B cell (primary cell): Measurements from ENCODE around the gene VEGFA. TPM values are rescaled to one million over a fixed set of nuclear protein-coding genes. Genes with fewer than 3 reads are reported as not detected.

Experiments used
- ATAC-seq: fragments of 200-7000 bp; cut with Tn5 transposase; one replicate; pipeline ENCODE4 v1.10.0; 2021; ENCODE audit warnings: low read depth, mild to moderate bottlenecking, moderate number of reproducible peaks, moderate library complexity
- CTCF ChIA-PET: fragments of 350-600 bp; sonication (Branson Sonifier 250); formaldehyde crosslinking; loops from one replicate; lab custom pipeline; 2021; ENCODE audit warnings: antibody characterized with exemption, inconsistent platforms; lab: Charles Lee
- POLR2A ChIA-PET: fragments of 350-600 bp; sonication (Branson Sonifier 250); formaldehyde crosslinking; loops from one replicate; lab custom pipeline; 2021; ENCODE audit warnings: antibody characterized with exemption; lab: Charles Lee
- DNase-seq: peaks from one replicate; pipeline ENCODE4 v3.0.0; 2013
- H2AFZ ChIP-seq: 2 replicates; pipeline ENCODE4 v1.6.1; 2012; ENCODE audit warnings: mild to moderate bottlenecking, low read depth, low read length; ENCODE audit not compliant: insufficient read depth, poor library complexity, severe bottlenecking
- H3K27ac ChIP-seq, 2 donors: 1 replicate in 1 of 2; 2 replicates in 1 of 2; pipeline ENCODE4 v1.5.1; 2012 to 2013; ENCODE audit warnings: low read length in 2 of 2, mild to moderate bottlenecking in 2 of 2, moderate library complexity in 1 of 2
- H3K27me3 ChIP-seq, 4 experiments: fragments of 200-600 bp in 1 of 4; sonication (generic) in 1 of 4; replicated peaks in 1 of 4; 1 replicate in 2 of 4; 2 replicates in 2 of 4; pipeline versions ENCODE4 v1.6.1 to v1.7.0; 2013 to 2016; ENCODE audit warnings: low read length in 3 of 4, mild to moderate bottlenecking in 2 of 4, mixed read lengths in 1 of 4, moderate library complexity in 1 of 4; ENCODE audit not compliant: insufficient read depth in 4 of 4, control insufficient read depth in 3 of 4; ENCODE audit errors: control extremely low read depth in 1 of 4
- H3K36me3 ChIP-seq, 2 experiments: replicated peaks in 1 of 2; 1 replicate in 1 of 2; 2 replicates in 1 of 2; pipeline versions ENCODE4 v1.6.1 to v1.7.1; 2013; ENCODE audit warnings: low read length in 1 of 2; ENCODE audit not compliant: insufficient read depth in 2 of 2, control insufficient read depth in 1 of 2; ENCODE audit errors: control extremely low read depth in 1 of 2, extremely low read depth in 1 of 2
- H3K4me1 ChIP-seq, 2 donors: fragments of 200-600 bp in 1 of 2; sonication (generic) in 1 of 2; 1 replicate in 1 of 2; 2 replicates in 1 of 2; pipeline versions ENCODE4 v1.5.1 to v1.6.1; 2013 to 2017; ENCODE audit warnings: low read length in 2 of 2; ENCODE audit not compliant: control insufficient read depth in 2 of 2, insufficient read depth in 2 of 2
- H3K4me2 ChIP-seq: replicated peaks from 2 replicates; pipeline ENCODE3; 2012; ENCODE audit warnings: mild to moderate bottlenecking, low read depth, low read length; ENCODE audit not compliant: poor library complexity, severe bottlenecking
- H3K4me3 ChIP-seq, 5 experiments: fragments of 200-600 bp in 1 of 5; sonication (generic) in 1 of 5; 1 replicate in 3 of 5; 2 replicates in 2 of 5; pipeline versions ENCODE4 v1.5.1 to v1.7.0; 2011 to 2016; ENCODE audit warnings: low read length in 4 of 5, mild to moderate bottlenecking in 4 of 5, low read depth in 2 of 5, control low read depth in 1 of 5, moderate library complexity in 1 of 5; ENCODE audit not compliant: insufficient read depth in 1 of 5; ENCODE audit errors: control extremely low read depth in 1 of 5, extremely low read depth in 1 of 5
- H3K79me2 ChIP-seq: fragments of 200-600 bp; sonication (generic); one replicate; pipeline ENCODE4 v1.6.0; 2016; ENCODE audit warnings: low read length; ENCODE audit not compliant: control insufficient read depth, insufficient read depth
- H3K9ac ChIP-seq: fragments of 200-600 bp; sonication (generic); 2 replicates; pipeline ENCODE4 v1.6.1; 2017; ENCODE audit warnings: mild to moderate bottlenecking, low read length, moderate library complexity
- H3K9me3 ChIP-seq, 3 donors: one replicate each; pipeline versions ENCODE4 v1.6.1 to v1.7.1; 2013; ENCODE audit warnings: low read length in 2 of 3; ENCODE audit not compliant: control insufficient read depth in 2 of 3, insufficient read depth in 1 of 3; ENCODE audit errors: control extremely low read depth in 1 of 3
- H4K20me1 ChIP-seq: 2 replicates; pipeline ENCODE4 v1.6.0; 2012; ENCODE audit warnings: mild to moderate bottlenecking, low read length; ENCODE audit not compliant: insufficient read depth, control insufficient read depth, poor library complexity, severe bottlenecking
- H3K27ac Mint-ChIP-seq: one replicate; pipeline ENCODE4 v1.8.0; 2021; ENCODE audit warnings: mixed read lengths
- H3K27me3 Mint-ChIP-seq: one replicate; pipeline ENCODE4 v1.8.0; 2021; ENCODE audit warnings: mixed read lengths
- H3K4me1 Mint-ChIP-seq: one replicate; pipeline ENCODE4 v1.8.0; 2021; ENCODE audit warnings: mixed read lengths
- H3K4me3 Mint-ChIP-seq: one replicate; pipeline ENCODE4 v1.8.0; 2021; ENCODE audit warnings: mixed read lengths
- H3K9me3 Mint-ChIP-seq: one replicate; pipeline ENCODE4 v1.8.0; 2022; ENCODE audit warnings: mixed read lengths; ENCODE audit not compliant: insufficient read depth
- CTCF ChIP-seq: fragments of 200-600 bp; IDR thresholded peaks from one replicate; pipeline ENCODE4 v1.8.0; 2022; ENCODE audit warnings: antibody characterized with exemption, mild to moderate bottlenecking
- EZH2 ChIP-seq: IDR thresholded peaks from 2 replicates; pipeline ENCODE4 v1.6.1; 2012; ENCODE audit warnings: borderline replicate concordance, low read depth, mild to moderate bottlenecking, moderate library complexity, low read length; ENCODE audit not compliant: insufficient read depth, poor library complexity, severe bottlenecking
- WGBS: methylation state at CpG from one replicate; pipeline ENCODE4 v1.1.5; 2013; ENCODE audit warnings: missing lambda C conversion rate; ENCODE audit not compliant: insufficient coverage; 5-methylcytosine and 5-hydroxymethylcytosine counted together
- intact Hi-C: fragments of 100-400 bp; cut with micrococcal nuclease; formaldehyde crosslinking; loops from one replicate; pipeline ENCODE4 v1.10.0; 2022
- polyA plus RNA-seq: library from polyadenylated mRNA; depleted of rRNA; stranded (reverse); fragments of >200 nt; gene quantifications from 2 replicates; pipeline ENCODE4 v1.2.3, GENCODE V29; 2012
- total RNA-seq, 2 donors: library from RNA; stranded (reverse); fragments of 120-200 nt in 1 of 2; gene quantifications; 1 replicate in 1 of 2; 2 replicates in 1 of 2; pipeline versions ENCODE4 v1.2.3 to v1.2.4, GENCODE V29; 2013 to 2022

Gene VEGFA
- total and polyA plus RNA-seq, 2 donors (not counting 1 experiment from before 2014, with no cell fraction given), result 3.9 to 6.4 TPM

- POLR2A ChIA-PET, result no interaction called here
- Histone ChIP-seq H3K9me3 (no peaks in the 10 kb centered on the region), H3K9ac (no peak overlapping the region), H3K36me3 (no peaks in the 10 kb centered on the region), H4K20me1 (no peaks in the 10 kb centered on the region), H3K4me1 (no peaks in the 10 kb centered on the region), H3K4me3 (no peak overlapping the region), H3K4me2 (no peak overlapping the region), H3K27me3 (peaks cover 0 to 3% (median 0%) of the 10 kb centered on the region in 4 experiments), H2AFZ (no peak overlapping the region), H3K79me2 (no peaks in the 10 kb centered on the region), H3K27ac (no peak overlapping the region)
- TF ChIP-seq CTCF, result no peak
- no peak for TF ChIP-seq EZH2
- intact Hi-C loops, result loop anchor here (5.0 kb wide), 1 partner anchor 38 kb away; no protein-coding TSS in a partner anchor
- no peak for DNase-seq
- Mint-ChIP-seq H3K4me1 (peaks cover 3% of the 10 kb centered on the region), H3K27me3 (peaks cover 17% of the 10 kb centered on the region), H3K27ac (no peak overlapping the region), H3K9me3 (no peaks in the 10 kb centered on the region), H3K4me3 (no peak overlapping the region)
- ATAC-seq, result no peak
- CTCF ChIA-PET, result interaction anchor here (1.0 to 6.7 kb wide), 3 partner anchors 10 to 93 kb away, joined by 3 to 35 read pairs (median 12); partner anchors contain the start of gene VEGFA
- 94% methylated on average over 4 of the region's 4 CpGs for WGBS
Measured at GRCh38 chr6:43759907-43760206, 10.2 kb upstream of the VEGFA start.

DNA sequence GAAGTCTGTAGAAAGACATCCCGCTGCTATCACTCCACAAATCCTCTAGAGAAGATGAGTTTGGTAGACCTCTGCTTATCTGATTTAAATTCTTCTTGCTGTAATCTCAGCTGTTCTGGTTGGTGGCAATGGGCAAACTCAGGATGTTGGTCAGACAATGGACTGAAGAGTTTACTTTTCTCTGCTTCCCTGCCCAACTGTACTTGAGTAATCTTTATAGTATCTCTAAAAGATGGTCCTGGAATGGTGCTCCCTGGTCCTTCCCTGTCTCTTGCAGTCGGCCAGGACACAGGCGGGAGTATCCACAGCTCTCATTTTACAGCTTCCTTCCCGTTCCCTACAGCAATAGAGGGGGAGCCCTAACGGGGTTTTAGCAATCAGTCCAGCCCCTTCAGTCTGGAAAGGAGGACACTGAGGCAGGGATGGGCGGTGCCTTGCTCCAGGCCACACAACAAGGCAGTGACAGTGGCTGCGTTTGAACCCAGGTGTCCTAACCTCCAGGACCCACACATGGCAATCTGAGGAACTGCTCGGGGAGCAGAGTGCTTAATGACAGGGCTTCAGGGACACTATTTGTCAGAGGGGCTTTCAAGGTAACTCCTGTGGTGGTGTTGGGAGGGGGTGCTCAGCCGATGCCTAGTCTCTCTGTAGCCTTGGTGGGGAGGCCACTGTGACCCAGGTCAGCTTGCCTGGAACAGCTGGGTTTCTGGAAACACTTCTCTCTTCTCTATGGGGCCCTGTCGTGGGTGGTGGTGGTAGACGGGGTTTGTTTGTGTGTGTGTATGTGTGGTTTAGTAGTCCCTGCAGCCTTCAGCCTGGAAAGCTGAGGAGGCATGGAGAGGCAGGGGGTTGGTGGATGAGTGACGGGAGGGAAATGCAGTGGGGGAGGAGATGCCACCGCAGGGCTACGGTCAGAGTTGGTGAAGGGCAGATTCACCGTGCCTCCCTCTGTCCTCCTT is 9.5 kb upstream of the VEGFA start:
- H3K9ac ChIP-seq, result no peak overlapping the region
- no peaks in the 10 kb centered on the region for H3K36me3 ChIP-seq
- no peak overlapping the region for H3K27ac ChIP-seq
- peaks cover 3% of the 10 kb centered on the region for H3K4me1 Mint-ChIP-seq
- WGBS, result 76% methylated on average over 13 of the region's 15 CpGs
- H3K27ac Mint-ChIP-seq, result no peak overlapping the region
- H3K4me3 Mint-ChIP-seq, result no peak overlapping the region
- H3K27me3 Mint-ChIP-seq, result peaks cover 19% of the 10 kb centered on the region
- intact Hi-C loops, result no loop called here
- ChIA-PET CTCF (interaction anchor here (1.5 to 6.7 kb wide), 3 partner anchors 9 to 318 kb away, joined by 3 to 35 read pairs (median 12); partner anchors contain the start of gene VEGFA), POLR2A (no interaction called here)
- ATAC-seq, result no peak
- H3K27me3 ChIP-seq, result peaks cover 0 to 3% (median 0%) of the 10 kb centered on the region in 4 experiments
- H3K4me1 ChIP-seq, result no peaks in the 10 kb centered on the region
- H3K4me2 ChIP-seq, result no peak overlapping the region
- no peaks in the 10 kb centered on the region for H4K20me1 ChIP-seq
- no peak overlapping the region for H3K4me3 ChIP-seq
- DNase-seq, result no peak
- H3K9me3 Mint-ChIP-seq, result no peaks in the 10 kb centered on the region
- H3K9me3 ChIP-seq, result no peaks in the 10 kb centered on the region
- no peak for TF ChIP-seq EZH2
- no peak for TF ChIP-seq CTCF
- no peak overlapping the region for H2AFZ ChIP-seq
- H3K79me2 ChIP-seq, result no peaks in the 10 kb centered on the region
